ENCODE measurements around the gene SLC45A1. TPM values are rescaled to one million over a fixed set of nuclear protein-coding genes. Genes with fewer than 3 reads are reported as not detected.

SLC45A1 gene
- total RNA-seq, 1 experiment from 2014 or later: 0.20 TPM

GRCh38 chr1:8357329-8358101 is 39.6 kb downstream of the SLC45A1 start:
- H3K79me2 ChIP-seq (ENCODE audit: low read depth): no peaks in the 10 kb centered on the region
- H3K27me3 ChIP-seq (ENCODE audit: insufficient read depth, low read depth): no peaks in the 10 kb centered on the region
- H3K4me2 ChIP-seq: no peak overlapping the region
- no peak overlapping the region for H3K4me3 ChIP-seq
- DNase-seq: no peak
- POLR2A ChIA-PET (ENCODE audit: unreplicated experiment): no interaction called here
- H3K4me1 ChIP-seq (replicated peaks; ENCODE audit: insufficient read depth): no peaks in the 10 kb centered on the region
- no peak overlapping the region for H2AFZ ChIP-seq
- H3K36me3 ChIP-seq (ENCODE audit: low read depth): no peaks in the 10 kb centered on the region
- no peaks in the 10 kb centered on the region for H4K20me1 ChIP-seq (ENCODE audit: insufficient read depth)
- no peaks in the 10 kb centered on the region for H3K9me3 ChIP-seq (ENCODE audit: insufficient read depth, low read depth)
- BruUV-seq (replicated peaks): no TSS peak
- CTCF ChIA-PET: no interaction called here
- no peak for TF ChIP-seq EZH2 (IDR thresholded peaks at IDR 0.05; ENCODE audit: low read depth)
- no peak for TF ChIP-seq CTCF (conservative IDR thresholded peaks at IDR 0.05)
- no peak overlapping the region for H3K27ac ChIP-seq
- intact Hi-C loops (cut with micrococcal nuclease; ENCODE audit: unreplicated experiment): no loop called here
- no peaks in the 10 kb centered on the region for H3K9me2 ChIP-seq (ENCODE audit: insufficient read depth)
- H3F3A ChIP-seq (ENCODE audit: insufficient read depth, low read depth): no peaks in the 10 kb centered on the region

GRCh38 chr1:8358241-8358896 is 40.5 kb downstream of the SLC45A1 start:
- POLR2A ChIA-PET (ENCODE audit: unreplicated experiment): no interaction called here

More at GRCh38 chr1:8358241-8358896, 40.5 kb downstream of the SLC45A1 start:
- Histone ChIP-seq H4K20me1 (ENCODE audit: insufficient read depth) (no peaks in the 10 kb centered on the region), H3K4me1 (replicated peaks; ENCODE audit: insufficient read depth) (no peaks in the 10 kb centered on the region), H3K36me3 (ENCODE audit: low read depth) (no peaks in the 10 kb centered on the region), H3K9me3 (ENCODE audit: insufficient read depth, low read depth) (no peaks in the 10 kb centered on the region), H3K27me3 (ENCODE audit: insufficient read depth, low read depth) (no peaks in the 10 kb centered on the region), H3K4me2 (no peak overlapping the region), H3K4me3 (no peak overlapping the region), H2AFZ (no peak overlapping the region), H3K27ac (no peak overlapping the region), H3K79me2 (ENCODE audit: low read depth) (no peaks in the 10 kb centered on the region), H3K9me2 (ENCODE audit: insufficient read depth) (no peaks in the 10 kb centered on the region), H3F3A (ENCODE audit: insufficient read depth, low read depth) (no peaks in the 10 kb centered on the region)
- no peak for TF ChIP-seq CTCF (conservative IDR thresholded peaks at IDR 0.05)
- CTCF ChIA-PET: no interaction called here
- intact Hi-C loops (cut with micrococcal nuclease; ENCODE audit: unreplicated experiment): no loop called here
- no TSS peak for BruUV-seq (replicated peaks)
- DNase-seq: no peak

Data from PC-9 (cell line).